Central memory CD8-positive, alpha-beta T cell (primary cell): Measurements from ENCODE around the gene BNC2.
"Not testable (repeated sequence)": the region's sequence is repeated elsewhere in the genome, so short reads cannot be mapped to it uniquely, and the experiment has no call there.

Experiments used
- ATAC-seq: fragments of 150-1000 bp; cut with Tn5 transposase; replicated peaks from 2 replicates; pipeline ENCODE4 v1.10.0; 2022; ENCODE audit warnings: mild to moderate bottlenecking, moderate FRiP score, moderate number of reproducible peaks; ENCODE audit not compliant: poor library complexity, severe bottlenecking; ENCODE audit errors: extremely low read depth
- DNase-seq, 2 donors: peaks; one replicate each; pipeline ENCODE4 v3.0.0; 2021; ENCODE audit warnings: low spot score in 2 of 2
- H3K27ac Mint-ChIP-seq: one replicate; pipeline ENCODE4 v1.8.0; 2022; ENCODE audit warnings: low read depth, mild to moderate bottlenecking, moderate library complexity, mixed read lengths
- H3K27me3 Mint-ChIP-seq: one replicate; pipeline ENCODE4 v1.8.0; 2022; ENCODE audit warnings: mixed read lengths
- H3K36me3 Mint-ChIP-seq: one replicate; pipeline ENCODE4 v1.8.0; 2022; ENCODE audit warnings: mild to moderate bottlenecking, moderate library complexity, mixed read lengths; ENCODE audit not compliant: insufficient read depth
- H3K4me1 Mint-ChIP-seq: one replicate; pipeline ENCODE4 v1.8.0; 2022; ENCODE audit warnings: mixed read lengths
- H3K4me3 Mint-ChIP-seq: one replicate; pipeline ENCODE4 v1.8.0; 2022; ENCODE audit warnings: mild to moderate bottlenecking, moderate library complexity, mixed read lengths
- H3K9me3 Mint-ChIP-seq: one replicate; pipeline ENCODE4 v1.8.0; 2022; ENCODE audit warnings: mixed read lengths

The BNC2 gene

GRCh38 chr9:16485575-16486321, 384.7 kb downstream of the BNC2 start:
- H3K36me3 Mint-ChIP-seq: no peaks in the 10 kb centered on the region
- H3K27me3 Mint-ChIP-seq: no peaks in the 10 kb centered on the region
- H3K4me1 Mint-ChIP-seq: no peaks in the 10 kb centered on the region
- no peak for ATAC-seq
- H3K9me3 Mint-ChIP-seq: peaks cover 14% of the 10 kb centered on the region
- H3K4me3 Mint-ChIP-seq: no peak overlapping the region
- H3K27ac Mint-ChIP-seq: no peak overlapping the region
- DNase-seq: no peak

DNA sequence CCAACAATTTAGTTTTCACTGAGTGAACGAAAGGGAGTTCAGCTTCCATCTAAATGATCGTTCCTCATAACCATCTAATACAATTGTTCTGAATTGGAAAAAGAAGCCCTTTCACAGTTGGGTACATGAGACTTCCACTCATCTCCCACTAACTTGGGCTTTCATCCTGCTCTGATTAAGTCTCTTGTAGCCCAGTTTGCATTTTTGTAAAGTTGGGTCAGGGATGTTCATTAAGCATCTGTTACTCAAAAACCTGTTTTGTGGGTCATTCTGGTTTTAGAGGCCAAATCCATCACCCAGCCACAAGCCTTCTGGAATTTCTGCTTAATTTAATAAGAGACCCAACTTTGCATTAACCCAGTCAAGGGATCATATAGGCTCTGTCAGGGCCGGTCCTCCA, 385.3 kb downstream of the BNC2 start:
- Mint-ChIP-seq H3K27ac (no peak overlapping the region), H3K27me3 (no peaks in the 10 kb centered on the region), H3K9me3 (peaks cover 9% of the 10 kb centered on the region), H3K4me1 (no peaks in the 10 kb centered on the region), H3K36me3 (no peaks in the 10 kb centered on the region), H3K4me3 (no peak overlapping the region)
- ATAC-seq: no peak
- no peak for DNase-seq

- no peak for DNase-seq
- Mint-ChIP-seq H3K9me3 (peaks cover 5% of the 10 kb centered on the region), H3K27ac (no peak overlapping the region)
Observed at GRCh38 chr9:16484744-16485143, 385.7 kb downstream of the BNC2 start.

GRCh38 chr9:16484180-16484579, 386.3 kb downstream of the BNC2 start:
- no peak for DNase-seq
- Mint-ChIP-seq H3K27me3 (no peaks in the 10 kb centered on the region), H3K27ac (no peak overlapping the region), H3K4me1 (no peaks in the 10 kb centered on the region), H3K4me3 (no peak overlapping the region), H3K9me3 (peaks cover 5% of the 10 kb centered on the region), H3K36me3 (no peaks in the 10 kb centered on the region)
- no peak for ATAC-seq

More at GRCh38 chr9:16484744-16485143, 385.7 kb downstream of the BNC2 start:
- Mint-ChIP-seq H3K4me3 (no peak overlapping the region), H3K27me3 (no peaks in the 10 kb centered on the region), H3K36me3 (no peaks in the 10 kb centered on the region), H3K4me1 (no peaks in the 10 kb centered on the region)
- ATAC-seq: no peak

- Mint-ChIP-seq H3K4me1 (no peaks in the 10 kb centered on the region), H3K27me3 (no peaks in the 10 kb centered on the region), H3K27ac (no peak overlapping the region), H3K36me3 (no peaks in the 10 kb centered on the region), H3K9me3 (peaks cover 5% of the 10 kb centered on the region), H3K4me3 (no peak overlapping the region)
- DNase-seq (no peak), ATAC-seq (no peak)
Observed at GRCh38 chr9:16482764-16483163, 387.7 kb downstream of the BNC2 start.

GRCh38 chr9:16480584-16480983, 389.9 kb downstream of the BNC2 start:
- H3K27ac Mint-ChIP-seq, DNase-seq, H3K36me3 Mint-ChIP-seq, H3K27me3 Mint-ChIP-seq, ATAC-seq, H3K4me1 Mint-ChIP-seq, H3K4me3 Mint-ChIP-seq: not testable (repeated sequence)
- peaks cover 11% of the 10 kb centered on the region for H3K9me3 Mint-ChIP-seq

GRCh38 chr9:16475996-16476395, 394.5 kb downstream of the BNC2 start:
- Mint-ChIP-seq H3K36me3 (no peaks in the 10 kb centered on the region), H3K27me3 (no peaks in the 10 kb centered on the region), H3K4me1 (no peaks in the 10 kb centered on the region), H3K27ac (no peak overlapping the region), H3K9me3 (peaks cover 22% of the 10 kb centered on the region), H3K4me3 (no peak overlapping the region)
- ATAC-seq (no peak), DNase-seq (no peak)

DNA sequence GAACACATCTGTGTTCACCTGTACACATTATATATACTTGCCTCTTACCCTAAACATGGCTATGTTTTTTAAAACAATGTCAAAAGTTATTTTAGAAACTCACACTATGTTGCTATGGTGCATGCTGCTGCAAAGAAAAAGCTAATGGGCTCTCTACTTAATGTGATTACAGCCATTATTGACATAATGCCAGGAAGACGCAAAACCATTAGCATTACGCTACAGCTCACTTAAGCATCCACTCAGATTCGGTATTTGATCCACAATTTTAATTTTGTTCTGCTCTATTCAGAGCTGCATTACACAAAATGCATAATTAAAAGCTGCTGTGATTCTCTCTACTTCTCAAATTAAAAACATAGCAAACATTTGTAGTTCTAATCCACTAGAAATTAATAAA, 395.2 kb downstream of the BNC2 start:
- Mint-ChIP-seq H3K27ac (no peak overlapping the region), H3K27me3 (no peaks in the 10 kb centered on the region), H3K4me1 (no peaks in the 10 kb centered on the region), H3K4me3 (no peak overlapping the region), H3K36me3 (no peaks in the 10 kb centered on the region), H3K9me3 (peaks cover 22% of the 10 kb centered on the region)
- DNase-seq (no peak), ATAC-seq (no peak)

- no peak for ATAC-seq
- no peak for DNase-seq
- Mint-ChIP-seq H3K9me3 (peaks cover 10% of the 10 kb centered on the region), H3K27me3 (no peaks in the 10 kb centered on the region), H3K4me1 (no peaks in the 10 kb centered on the region), H3K4me3 (no peak overlapping the region), H3K27ac (no peak overlapping the region), H3K36me3 (no peaks in the 10 kb centered on the region)
Observed at GRCh38 chr9:16469184-16469583, 401.3 kb downstream of the BNC2 start.

GRCh38 chr9:16461851-16462250, 408.6 kb downstream of the BNC2 start:
- no peak for DNase-seq
- ATAC-seq: no peak
- H3K9me3 Mint-ChIP-seq: no peaks in the 10 kb centered on the region
- H3K36me3 Mint-ChIP-seq: no peaks in the 10 kb centered on the region
- no peaks in the 10 kb centered on the region for H3K4me1 Mint-ChIP-seq
- H3K27me3 Mint-ChIP-seq: no peaks in the 10 kb centered on the region
- H3K4me3 Mint-ChIP-seq: no peak overlapping the region
- no peak overlapping the region for H3K27ac Mint-ChIP-seq

- no peak for ATAC-seq
Observed at GRCh38 chr9:16461137-16461840, 409.2 kb downstream of the BNC2 start.

GRCh38 chr9:16460696-16461095, 409.8 kb downstream of the BNC2 start:
- Mint-ChIP-seq H3K9me3 (no peaks in the 10 kb centered on the region), H3K27ac (no peak overlapping the region)

More at GRCh38 chr9:16461137-16461840, 409.2 kb downstream of the BNC2 start:
- DNase-seq: no peak
- Mint-ChIP-seq H3K27me3 (no peaks in the 10 kb centered on the region), H3K4me1 (no peaks in the 10 kb centered on the region), H3K4me3 (no peak overlapping the region), H3K9me3 (no peaks in the 10 kb centered on the region), H3K27ac (no peak overlapping the region), H3K36me3 (no peaks in the 10 kb centered on the region)

More at GRCh38 chr9:16460696-16461095, 409.8 kb downstream of the BNC2 start:
- H3K36me3 Mint-ChIP-seq: no peaks in the 10 kb centered on the region
- DNase-seq (no peak), ATAC-seq (no peak)
- H3K27me3 Mint-ChIP-seq: no peaks in the 10 kb centered on the region
- no peak overlapping the region for H3K4me3 Mint-ChIP-seq
- H3K4me1 Mint-ChIP-seq: no peaks in the 10 kb centered on the region
